Middle frontal gyrus (tissue), 1 donor: ENCODE results near the gene ELP1.
"Not testable (repeated sequence)": the region's sequence is repeated elsewhere in the genome, so short reads cannot be mapped to it uniquely, and the experiment has no call there.

Source experiments
- DNase-seq: peaks from one replicate; pipeline ENCODE4 v3.0.0-alpha.2; 2015; ENCODE audit warnings: low spot score; ENCODE audit errors: extremely low spot score

ELP1 gene

DNA sequence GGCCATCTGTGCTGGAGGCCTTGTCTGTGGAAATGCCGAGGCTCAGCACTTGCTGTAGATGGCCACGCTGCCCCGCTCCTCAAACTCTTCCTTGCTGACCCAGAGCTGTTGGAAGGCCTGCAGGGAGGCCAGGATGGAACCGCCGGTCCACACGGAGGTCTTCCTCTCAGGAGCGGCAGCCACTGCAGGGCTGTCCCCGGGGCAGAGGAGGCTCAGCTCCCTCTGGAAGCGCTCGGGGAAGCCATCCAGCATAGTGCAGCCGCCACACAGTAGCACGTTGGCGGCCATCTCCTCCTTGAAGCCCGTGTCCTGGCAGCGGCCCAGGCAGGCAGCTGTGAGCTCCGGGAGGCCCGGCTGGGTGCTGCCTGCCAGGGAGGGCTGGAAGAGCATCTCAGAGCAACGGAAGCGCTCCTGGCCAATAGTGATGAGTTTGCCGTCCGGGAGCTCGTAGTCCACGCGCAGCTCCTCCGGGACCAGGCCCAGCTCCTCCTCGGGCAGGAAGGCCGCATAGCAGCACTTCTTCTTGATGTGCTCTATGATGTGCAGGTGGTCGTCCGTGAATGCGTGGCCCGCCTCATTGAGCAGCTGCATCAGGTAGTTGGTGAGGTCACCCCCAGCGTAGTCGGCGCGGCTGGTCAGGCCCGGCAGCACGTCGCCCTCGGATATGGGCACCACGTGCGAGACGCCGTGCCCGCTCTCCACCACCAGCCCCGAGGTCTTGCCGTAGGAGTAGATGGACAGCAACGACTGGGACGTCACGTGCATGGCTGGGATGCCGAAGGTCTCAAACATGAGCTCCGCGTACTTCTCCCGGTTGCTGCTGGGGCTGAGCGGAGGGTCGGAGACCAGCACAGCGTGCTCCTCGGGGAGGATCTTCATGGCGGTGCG is 79.0 kb downstream of the ELP1 start:
- no peak for DNase-seq

DNA sequence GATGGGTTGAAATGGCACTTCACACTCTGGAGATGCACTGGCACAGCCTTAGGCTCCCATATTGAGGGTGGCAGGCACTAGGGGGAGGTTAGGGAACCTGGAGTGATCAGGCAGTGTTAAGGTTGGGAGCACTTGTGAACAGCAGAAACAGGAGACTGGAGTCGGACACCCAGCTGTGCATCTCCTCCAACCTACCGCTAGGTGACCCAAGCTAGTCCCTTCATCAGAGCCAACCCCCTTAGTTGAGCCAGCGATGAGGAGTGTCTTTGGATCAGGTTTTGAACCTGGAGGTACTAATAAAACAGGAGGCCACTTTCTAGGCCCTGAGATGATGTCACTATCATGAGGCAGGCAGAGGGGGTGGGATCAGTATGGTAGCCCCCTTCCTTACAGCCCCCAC is 79.8 kb downstream of the ELP1 start:
- DNase-seq = no peak

DNA sequence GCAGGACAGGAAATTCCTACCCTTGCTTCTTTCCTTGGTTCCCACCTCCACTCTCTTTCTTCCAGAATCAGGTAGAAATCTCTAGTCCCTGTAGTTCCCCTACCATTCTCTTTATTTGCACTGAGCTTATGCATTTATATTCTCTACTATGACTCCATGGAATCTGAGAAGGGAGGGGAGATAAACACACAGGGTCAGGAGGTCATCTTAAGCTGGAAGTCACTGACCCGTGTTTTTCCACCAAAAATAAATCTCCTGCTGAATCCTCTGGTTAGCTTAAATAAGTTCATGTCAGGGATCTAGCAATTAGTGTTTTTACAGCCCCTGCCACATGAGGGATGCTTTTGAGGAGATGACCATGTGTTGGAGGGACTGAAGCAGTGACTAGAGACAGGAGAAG is 81.8 kb downstream of the ELP1 start:
- DNase-seq = no peak

DNA sequence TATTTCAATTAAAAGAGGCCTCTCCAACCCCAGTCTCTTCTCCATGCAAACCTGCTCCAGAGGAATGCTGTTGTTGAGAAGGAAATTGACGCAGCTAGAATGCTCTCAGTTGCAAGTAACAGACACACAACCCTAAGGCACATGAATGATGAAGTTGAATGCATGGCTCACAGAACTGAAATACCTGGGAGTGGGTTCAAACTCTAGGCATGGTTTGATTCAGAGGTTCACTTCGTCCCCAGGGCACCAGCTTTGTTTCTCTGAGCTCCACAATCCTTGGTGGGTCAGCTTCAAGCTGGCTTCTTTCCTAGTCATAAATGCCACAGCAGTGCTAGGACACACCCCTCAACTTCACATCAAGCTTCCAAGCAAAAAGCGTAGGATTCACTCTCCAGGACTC is 82.8 kb downstream of the ELP1 start:
- DNase-seq = no peak

DNA sequence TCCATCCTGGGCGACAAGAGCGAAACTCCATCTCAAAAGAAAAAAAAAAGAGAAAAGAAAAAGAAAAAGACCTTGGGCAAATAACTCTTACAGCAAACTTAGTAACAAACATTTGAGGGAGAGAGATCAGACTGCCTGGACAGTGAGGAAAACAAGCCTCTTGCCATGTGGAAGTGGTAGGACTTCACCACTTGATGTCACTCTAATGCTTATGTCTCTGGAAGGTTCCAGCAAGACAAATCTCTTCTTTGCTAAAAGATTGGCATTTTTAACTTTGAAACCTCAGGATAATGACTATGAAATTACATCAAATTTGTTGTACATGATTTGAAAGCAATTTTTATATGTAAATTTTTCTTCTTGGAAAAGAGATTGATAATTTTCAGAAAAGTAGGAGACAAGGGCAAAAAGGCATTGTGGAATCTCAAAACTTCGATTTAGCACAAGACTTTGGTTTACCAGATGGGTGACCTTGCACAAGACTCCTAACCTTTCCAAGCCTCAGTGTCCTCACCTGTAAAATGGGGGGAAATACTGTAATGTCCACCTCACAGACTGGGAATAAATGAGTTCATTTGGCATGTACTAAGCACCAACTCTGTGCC is 83.5 kb downstream of the ELP1 start:
- DNase-seq = no peak

DNA sequence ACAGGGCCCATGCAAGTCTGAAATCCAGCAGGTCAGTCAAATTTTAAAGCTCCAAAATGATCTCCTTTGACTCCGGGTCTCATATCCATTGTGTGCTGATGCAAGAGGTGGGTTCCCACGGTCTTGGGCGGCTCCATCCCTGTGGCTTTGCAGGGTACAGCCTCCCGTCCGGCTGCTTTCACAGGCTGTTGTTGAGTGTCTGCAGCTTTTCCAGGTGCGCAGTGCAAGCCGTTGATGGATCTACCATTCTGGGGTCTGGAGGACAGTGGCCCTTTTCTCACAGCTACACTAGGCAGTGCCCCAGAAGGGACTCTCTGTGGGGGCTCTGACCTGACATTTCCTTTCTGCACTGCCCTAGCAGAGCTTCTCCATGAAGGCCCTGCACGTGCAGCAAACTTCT is 85.6 kb downstream of the ELP1 start:
- DNase-seq = not testable (repeated sequence)

DNA sequence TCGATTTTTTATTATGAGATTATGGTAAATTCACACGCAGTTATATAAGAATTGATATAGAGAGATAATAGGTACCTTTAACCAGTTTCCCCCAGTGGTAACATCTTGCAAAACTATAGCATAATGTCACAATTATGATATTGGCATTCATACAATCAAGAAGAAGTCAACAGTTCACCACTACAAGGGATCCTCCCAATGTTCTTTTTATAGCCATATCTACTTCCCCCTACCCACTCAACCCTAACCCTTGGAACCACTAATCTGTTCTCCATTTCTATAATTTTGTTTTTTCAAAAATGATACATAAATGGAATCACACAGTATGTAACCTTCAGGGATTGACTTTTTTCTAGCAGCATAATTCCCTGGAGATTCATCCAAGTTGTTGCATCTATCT is 88.0 kb downstream of the ELP1 start:
- no peak for DNase-seq

DNA sequence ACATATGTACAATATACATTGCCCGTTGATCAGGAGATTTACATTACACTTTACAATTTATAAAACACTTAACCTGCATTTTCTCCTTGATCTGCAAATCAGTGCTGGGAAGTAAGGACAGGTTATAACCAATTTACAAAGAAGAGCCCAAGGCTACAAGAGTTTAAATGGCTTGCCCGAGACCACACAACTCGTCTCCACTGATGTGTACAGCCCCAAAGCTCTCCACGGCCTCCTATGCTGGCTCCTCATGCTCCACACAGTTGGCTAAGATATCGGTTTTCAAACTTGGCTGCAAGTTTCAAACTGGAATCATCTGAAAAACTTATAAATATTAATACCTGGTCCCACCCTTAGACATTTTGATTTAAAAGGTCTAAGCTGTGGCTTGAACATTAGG is 88.4 kb downstream of the ELP1 start:
- DNase-seq = no peak

DNA sequence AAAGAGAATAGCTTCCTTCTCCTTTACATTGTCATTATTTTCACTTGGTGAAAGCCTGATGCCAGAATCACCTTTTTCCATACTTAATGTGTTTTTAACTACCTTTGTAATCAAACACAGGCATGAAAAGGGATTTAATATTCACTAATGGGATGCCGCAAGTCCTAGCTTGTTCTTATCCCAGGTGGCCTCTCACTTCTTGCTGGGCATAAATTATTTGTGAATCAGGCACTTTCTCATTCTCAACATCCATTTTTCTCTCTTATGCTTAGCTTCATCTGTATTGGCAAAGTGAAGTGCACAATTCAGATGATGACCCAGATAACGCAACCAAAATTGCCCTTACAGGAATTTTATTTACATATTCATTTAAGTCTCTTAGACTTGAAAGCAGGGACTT is 89.1 kb downstream of the ELP1 start:
- DNase-seq = no peak

DNA sequence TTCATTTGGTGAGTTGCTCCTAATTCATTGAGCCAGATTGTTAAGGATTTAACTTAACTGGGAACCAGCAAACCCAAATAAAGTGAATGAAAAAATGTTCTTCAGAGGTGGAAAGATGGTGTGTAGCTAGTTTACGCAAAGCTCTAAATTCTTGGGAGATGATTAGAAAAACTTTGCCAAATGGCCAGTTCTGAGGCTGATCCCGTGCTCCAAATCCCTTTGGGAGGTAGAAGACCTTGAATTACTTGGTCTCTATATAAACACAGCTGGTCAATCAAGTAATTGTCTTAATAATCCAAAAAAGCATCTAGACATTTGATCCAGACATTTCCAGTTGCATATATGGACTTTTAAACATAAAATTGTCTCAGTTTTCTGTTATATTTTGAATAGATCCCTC is 89.5 kb downstream of the ELP1 start:
- DNase-seq = no peak

DNA sequence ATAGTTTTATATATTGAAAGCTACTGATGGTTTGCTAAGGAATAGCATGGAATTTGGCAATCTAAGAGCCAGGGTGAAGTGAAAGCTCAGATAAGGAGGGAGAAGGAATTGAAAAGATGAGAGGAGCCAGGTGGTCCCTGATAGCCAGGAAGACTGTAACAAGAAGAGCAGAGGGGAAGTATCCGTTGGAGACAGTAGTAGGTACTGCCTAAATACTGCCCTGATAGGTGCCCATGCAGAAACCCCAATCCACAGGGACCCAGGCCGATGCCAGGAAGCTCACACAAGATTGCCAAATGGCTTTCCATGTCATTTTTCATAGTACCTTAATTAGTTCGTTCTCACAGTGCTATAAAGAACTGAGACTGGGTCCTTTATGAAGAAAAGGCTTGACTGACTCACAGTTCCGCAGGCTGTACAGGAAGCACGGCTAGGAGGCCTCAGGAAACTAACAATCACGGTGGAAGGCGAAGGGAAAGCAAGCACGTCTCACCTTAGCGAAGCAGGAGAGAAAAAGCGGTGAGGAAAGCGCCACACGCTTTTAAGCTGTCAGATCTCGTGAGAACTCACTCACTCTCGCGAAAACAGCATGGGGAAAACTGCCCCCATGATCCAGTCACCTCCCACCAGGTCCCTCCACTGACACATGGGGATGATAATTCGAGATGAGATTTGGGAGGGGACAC is 91.2 kb downstream of the ELP1 start:
- DNase-seq = no peak

DNA sequence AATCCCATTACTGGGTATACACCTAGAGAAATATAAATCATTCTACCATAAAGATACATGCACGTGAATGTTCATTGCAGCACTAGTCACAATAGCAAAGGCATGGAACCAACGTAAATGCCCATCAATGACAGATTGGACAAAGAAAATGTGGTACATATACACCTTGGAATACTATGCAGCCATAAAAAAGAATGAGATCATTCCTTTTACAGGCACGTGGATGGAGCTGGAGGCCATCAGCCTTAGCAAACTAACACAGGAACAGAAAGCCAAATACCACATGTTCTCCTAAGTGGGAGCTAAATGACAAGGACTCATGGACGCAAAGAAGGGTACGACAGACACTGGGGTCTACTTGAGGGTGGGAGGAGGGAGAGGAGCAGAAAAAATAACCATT is 94.4 kb downstream of the ELP1 start:
- not testable (repeated sequence) for DNase-seq

DNA sequence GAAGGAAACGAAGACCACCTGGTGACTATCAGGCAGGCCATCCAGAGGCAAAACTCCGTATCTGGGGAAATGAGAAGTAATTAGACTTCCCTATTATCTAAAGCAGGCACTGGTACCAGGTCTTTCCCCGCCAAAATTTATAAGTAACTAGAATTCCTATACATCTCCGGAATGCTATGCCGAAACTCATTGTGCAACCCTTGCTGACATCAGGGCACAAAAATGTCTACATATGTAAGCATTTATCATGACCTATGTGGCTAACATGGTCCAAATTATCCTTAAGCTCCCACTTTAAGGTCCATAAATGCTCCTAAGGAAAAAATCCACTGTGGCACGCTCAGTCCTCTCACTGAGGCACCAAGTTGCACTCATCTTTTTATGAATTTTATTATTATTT is 95.9 kb downstream of the ELP1 start:
- DNase-seq = no peak

DNA sequence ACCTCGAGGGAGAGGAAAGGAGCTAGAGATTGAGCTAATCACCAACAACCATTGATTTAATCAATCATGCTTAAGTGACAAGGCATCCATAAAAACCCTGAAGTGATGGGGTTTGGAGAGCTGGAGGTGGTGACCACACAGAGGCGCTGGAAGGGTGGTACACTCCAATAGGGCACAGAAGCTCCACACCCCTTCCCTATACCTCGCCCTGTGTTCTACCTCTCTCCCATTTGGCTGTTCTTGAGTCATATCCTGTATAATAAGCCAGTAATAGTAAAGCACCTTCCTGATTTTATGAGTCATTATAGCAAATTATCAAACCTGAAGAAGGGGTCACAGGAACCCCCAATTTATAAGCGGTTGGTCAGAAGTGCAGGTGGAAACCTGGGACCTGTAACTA is 96.4 kb downstream of the ELP1 start:
- DNase-seq = no peak

DNA sequence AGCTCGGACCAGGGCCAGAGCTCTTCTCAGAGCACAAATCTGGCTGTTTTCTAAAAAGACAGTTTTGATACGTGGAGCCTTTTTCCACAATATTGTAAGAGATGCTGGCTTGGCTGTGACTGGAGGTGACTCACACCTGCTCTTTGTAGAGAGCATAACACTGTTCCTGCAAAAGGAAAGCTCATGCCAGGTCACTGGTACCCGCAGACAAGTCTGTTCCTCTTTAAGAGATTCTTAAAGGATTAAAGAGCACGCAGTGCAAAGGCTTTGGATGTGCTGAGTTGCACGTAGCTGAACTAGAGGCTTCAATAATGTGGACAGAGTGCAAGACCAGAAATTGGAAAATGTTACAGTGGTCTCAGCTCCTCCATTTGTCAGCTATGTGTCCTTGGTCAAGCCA is 97.1 kb downstream of the ELP1 start:
- DNase-seq = no peak

DNA sequence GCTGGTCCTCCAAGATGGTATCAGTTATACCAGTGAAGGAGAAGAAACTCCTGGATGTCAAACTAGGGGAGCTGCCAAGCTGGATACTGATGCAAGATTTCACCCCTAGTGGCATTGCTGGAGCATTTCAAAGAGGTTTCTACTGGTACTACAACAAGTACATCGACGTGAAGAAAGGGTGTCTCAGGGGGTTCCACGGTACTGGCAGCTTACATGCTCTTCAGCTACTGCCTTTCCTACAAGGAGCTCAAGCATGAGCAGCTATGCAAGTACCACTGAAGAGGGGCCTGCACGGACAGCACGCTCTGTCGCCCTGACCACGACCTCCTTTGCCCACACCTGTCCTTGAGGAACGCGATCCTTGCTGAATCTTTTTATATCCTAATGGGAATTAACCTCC is 97.6 kb downstream of the ELP1 start:
- DNase-seq = no peak

DNA sequence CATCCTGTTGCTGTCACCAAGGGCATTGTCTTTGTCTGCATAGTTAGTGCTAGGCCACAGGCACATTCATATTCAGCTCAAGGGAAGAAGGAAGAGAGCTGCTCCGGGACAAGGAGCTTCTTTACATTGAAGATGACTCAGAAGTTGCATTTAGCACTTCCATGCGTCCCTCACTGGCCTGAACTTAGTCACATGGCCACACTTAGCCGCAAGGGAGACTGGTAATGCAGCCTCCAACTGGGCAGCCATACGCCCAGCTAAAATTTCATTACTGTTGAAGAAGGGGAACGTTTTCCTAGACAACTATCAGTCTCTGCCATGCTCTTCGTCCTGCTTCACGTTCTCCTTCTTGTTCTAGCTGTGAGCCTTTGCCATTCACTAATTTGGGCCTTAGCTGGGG is 98.1 kb downstream of the ELP1 start:
- no peak for DNase-seq

DNA sequence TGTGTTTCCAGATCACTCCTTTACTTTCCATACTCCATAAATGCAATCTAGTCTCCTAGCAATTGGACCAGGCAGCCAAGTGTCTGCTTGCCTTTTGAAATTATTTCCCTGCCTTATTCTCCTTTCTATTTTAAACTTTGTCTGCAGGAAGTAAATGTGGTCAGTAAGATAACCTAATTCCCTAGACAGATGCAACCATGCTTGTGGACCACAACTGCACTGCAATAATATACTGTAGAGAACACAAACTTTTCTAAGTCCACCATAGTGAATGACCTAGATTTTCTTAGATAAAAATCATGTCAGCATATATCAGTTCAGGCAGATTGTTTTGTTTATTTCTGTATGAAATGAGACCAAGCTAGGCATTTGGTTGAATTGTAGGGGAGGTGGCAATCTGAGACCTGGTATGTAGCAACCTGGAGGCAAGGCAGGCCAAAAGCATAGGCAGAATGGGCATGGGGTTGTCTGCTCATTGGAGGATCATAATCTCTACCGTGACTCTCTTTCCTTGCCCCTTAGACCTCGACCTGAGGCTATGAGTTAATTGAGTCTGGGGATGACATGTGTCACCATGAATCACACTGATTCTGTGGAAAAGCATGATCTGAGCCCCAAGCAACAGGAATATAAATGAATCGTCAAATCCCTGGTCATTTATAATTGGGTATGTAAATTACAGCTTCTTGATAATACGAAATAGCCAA is 98.8 kb downstream of the ELP1 start:
- DNase-seq = no peak

DNA sequence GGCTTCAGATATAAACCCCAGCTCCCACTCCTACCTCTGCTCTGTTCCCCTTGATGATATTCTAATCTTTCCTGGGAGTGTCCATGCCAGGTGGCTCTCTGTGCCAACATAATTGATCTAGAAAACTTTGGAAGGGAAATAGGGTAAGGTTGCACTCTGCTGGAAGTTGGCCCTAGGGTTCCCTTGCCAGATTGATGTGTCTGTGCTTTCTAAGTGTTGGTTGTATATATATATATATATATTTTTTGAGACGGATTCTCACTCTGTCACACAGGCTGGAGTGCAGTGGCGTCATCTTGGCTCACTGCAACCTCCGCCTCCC is 101.8 kb downstream of the ELP1 start:
- no peak for DNase-seq

DNA sequence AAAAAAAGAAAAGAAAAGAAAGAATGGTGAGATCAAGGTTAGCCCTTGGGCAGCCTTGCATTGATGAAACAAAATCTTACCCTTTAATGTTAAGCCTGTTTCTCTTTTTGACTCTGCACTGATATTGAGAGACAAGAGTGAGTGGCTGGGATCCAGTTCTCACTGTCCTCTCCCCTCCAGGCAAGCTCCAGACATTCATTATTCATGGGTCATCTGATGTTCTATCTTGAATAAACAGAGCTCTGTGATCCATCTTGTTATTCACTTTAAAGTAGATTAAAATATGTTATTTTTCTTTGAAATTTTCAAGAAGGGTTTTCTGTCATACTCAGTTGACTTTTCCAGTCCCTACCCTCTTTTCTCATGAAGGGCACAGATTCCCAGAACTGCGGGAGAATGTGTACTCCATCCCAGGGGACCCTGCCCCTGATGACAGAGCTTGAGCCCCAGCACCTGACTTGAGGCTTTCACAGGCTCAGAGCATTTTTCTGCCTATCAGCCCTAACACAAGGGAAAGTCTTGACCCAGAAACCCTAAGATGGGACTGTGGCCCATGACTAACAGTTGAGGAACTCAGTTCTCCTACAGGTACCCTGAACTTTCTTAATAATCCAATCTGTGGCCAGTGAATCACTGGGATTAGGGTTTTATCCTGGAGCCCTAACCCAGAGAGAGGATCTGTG is 102.3 kb downstream of the ELP1 start:
- no peak for DNase-seq

DNA sequence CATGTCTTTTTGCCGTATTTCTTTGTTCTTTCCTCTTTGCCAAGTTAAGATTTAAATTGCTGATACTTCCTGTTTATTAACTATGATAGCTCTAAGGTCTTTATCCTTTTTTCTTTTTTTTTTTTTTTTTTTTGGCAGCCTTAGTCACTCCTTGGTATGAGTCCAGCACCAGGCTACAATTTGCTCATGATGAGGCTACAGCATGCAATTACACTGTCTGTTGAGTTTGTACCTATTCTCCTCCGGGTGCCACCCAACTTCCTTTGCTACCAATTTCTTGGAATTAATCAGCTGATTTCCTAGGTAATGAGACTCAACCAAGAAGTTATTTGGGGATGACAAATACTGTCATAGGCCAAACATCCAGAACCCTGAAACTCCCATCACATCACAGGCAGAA is 103.7 kb downstream of the ELP1 start:
- no peak for DNase-seq

DNA sequence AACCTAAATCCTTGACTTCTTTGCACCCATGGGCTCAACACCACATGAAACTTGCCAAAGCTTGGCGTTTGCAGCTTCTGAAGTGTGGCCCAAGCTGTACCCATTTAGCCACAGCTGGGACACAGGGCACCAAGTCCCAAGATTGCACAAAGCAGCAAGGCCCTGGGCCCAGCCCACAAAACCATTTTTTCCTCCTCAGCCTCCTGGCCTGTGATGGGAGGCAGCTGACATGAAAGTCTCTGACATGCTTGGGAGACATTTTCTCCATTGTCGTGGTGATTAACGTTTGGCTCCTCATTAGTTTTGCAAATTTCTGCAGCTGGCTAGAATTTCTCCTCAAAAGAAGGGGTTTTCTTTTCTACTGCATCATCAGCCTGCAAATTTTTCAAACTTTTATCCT is 110.1 kb downstream of the ELP1 start:
- DNase-seq = no peak
